Stimulated activated CD8-positive, alpha-beta memory T cell treated with anti-CD3 and anti-CD28 coated beads, Interleukin-12 subunit alpha, Interleukin-12 subunit beta, amount 100 ng/mL, for 24 hours (primary cell): ENCODE results near the gene CFAP54.
"Not testable (repeated sequence)": the region's sequence is repeated elsewhere in the genome, so short reads cannot be mapped to it uniquely, and the experiment has no call there.

Source experiments
- DNase-seq: peaks from one replicate; pipeline ENCODE4 v3.0.0-alpha.2; 2020; ENCODE audit errors: extremely low read depth

Gene CFAP54

DNA sequence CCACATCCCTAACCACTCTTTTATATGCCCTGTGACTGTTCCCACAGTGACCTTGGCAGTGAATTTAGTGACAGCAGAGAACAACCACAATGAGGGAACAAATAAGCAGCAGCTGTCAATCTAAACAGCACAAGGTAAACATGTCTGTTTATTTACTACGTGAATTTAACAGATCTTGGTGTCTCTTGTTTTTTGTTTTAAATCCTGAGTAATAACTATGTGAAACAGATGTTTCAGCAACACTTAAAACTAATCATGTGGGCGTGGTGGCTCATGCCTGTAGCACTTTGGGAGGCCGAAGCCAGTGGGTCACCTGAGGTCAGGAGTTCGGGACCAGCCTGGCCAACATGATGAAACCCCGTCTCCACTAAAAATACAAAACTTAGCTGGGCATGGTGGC, 17.0 kb upstream of the CFAP54 start:
- DNase-seq, result no peak

DNA sequence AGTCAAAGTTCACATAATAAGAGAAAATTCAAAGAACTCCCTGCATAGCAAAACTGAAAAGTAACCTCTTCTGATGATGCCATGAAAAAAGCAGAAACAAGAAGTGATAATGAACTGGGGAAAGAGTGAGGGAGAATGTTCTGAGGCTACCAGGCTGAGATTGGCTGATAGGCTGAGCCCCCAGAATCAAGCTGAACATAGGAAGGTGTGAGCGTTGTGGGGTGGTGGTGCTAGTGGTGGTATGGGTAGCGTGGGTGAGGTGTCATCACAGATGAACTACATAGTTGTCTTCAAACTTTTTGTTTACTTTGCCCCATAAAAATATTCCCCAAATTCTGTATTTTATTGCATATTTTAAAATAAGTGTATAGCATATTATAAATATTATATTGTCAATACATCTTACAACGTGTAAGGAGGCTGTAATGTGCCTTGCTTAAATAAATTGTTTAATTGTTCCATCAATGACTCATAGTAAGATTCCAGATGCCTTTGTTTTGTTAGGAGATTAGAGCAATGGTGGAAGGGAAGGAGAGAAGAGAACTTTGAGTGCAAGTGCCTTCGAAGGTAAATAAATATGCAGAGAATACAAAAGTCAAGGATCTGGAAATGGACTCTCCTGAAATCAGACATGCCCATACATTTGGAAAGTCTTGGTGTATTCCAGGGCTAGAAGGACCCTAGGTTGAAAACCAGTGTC, 15.8 kb upstream of the CFAP54 start:
- no peak for DNase-seq

DNA sequence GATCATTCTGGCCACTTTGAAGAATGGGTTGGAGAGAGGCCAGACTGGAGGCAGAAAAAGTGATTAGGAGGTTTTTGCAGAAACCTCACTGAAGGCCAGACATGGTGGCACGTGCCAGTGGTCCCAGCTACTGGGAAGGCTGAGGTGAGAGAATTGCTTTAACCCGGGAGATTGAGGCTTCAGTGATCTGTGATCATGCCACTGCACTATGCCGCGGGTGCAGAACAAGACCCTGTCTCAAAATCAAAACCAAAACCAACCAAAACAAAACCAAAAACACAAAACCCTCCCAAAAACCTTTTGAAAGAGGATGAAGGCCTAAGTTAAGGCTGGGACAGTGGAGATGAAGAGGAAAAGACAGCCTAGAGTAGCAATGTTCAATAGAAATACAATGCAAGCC, 15.2 kb upstream of the CFAP54 start:
- DNase-seq, result no peak

DNA sequence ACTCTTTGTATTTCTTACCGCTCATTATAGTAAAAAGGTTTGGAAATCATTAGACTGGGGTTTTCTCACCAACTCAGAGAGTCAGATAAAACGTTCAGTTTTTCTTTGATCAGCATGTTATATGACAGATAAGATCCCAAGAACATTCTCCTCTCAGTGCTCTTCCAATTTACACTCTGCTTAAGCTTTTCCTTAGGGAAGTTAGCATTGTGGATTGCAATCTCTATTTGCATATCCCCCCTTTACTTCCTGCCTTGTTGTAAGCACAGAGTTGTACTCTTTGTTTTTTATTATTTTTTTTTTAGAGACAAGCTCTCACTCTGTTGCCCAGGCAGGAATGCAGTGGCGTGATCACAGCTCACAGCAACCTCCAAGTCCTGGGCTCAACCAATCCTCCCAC, 11.4 kb upstream of the CFAP54 start:
- no peak for DNase-seq

DNA sequence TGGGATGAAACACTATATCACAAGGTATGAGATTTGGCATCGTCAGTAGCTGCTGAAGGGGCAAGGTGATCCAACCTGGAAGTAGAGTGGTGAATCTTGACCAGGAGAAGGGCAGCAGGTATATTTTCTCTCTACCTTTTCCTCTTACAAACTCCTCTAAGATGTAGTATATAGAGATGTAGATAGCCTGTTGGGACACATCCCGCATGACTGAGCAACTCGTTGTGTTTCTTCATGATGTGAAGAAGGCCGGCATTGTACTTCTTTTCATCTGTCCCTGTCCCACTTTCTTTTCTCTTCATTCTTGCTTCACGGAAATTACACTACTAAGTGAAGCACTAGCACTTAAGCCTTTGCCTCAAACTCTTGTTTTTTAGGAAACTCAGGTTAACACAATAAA, 7.3 kb upstream of the CFAP54 start:
- DNase-seq, result no peak

DNA sequence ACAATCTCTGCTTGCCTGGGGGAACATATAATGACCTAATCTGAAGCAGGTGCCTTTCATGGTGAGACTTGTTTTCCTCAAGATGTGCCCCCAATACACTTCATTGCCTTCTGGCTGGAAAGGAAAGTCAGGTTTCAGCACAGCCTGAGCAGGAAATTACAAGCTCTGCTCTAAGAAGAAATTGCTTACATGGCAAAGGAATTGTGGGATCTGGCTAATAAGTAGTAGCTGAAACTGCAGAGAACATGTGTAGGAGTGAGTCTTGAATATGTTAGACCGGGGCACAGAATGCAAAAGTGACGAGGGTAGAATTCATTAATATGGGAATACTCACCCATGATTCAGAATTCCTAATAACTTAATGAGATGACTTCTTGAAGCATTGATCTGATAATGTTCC, 6.3 kb upstream of the CFAP54 start:
- no peak for DNase-seq

DNA sequence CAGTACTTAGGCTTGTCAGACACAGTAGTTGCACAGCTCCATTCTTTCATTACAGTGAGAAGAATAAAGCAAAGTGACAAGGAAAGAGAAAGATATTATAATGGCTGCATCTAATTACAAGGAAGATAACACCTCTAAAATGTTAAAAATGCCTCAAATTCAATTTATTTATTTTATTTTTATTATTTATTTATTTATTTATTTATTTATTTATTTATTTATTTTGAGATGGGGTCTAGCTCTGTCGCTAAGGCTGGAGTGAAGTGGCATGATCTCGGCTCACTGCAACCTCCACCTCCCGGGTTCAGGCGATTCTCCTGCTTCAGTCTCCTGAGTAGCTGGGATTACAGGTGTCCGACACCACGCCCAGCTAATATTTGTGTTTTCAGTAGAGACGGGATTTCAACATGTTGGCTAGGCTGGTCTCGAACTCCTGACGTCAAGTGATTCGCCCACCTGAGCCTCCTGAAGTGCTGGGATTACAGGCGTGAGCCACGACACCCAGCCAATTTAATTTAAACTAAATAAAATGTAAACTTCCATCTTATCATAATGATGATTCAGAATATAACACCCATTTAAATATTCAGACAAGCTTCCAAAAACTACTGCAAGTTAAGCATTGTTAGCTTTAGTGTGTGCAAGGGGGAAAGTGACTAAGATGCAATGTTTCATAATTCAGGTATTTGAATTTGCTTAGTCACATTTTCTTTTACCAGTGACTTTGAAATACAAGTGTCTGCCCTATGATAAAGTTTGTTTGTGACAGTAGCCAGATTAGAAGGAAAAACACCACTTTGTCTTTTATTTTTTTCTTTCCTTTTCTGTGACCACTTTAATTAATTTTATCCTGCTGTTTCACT, 2.4 kb upstream of the CFAP54 start:
- no peak for DNase-seq

DNA sequence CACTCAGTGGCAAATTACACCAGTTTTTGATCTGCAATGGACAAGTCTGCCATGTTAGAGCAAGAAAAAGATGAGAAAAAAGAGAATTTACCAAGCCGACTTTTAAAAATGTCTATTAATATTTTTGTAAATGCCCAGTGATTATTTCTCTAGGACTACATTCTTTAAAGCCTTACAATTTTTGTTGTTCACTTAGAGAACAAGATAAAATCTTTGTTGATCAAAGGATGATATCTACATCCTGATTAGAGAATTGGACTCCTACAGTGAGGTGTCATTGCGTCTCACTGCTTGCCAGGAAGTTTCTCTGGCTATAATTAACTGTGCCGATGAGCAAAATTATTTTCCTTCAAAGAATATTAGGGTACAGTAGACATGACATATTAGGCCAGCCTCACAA, 1.7 kb upstream of the CFAP54 start:
- no peak for DNase-seq

DNA sequence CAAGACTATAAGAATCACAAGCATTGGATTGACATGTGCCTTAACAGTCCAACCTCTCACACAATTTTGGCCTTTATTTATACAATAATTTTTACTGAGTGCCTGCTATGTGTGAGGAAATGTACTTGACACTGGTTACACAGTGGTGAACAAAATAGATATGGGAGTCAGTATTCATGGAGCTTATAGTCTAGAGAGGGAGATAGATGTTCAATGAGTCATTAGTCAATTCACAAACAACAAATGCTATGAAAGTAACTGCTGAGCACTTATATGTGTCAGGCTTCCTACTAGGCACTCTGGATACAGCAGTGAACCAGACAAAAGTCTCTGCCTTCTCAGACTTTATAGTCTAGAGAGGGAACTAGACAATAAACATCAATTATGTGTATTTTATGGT, 3.7 kb downstream of the CFAP54 start:
- no peak for DNase-seq

DNA sequence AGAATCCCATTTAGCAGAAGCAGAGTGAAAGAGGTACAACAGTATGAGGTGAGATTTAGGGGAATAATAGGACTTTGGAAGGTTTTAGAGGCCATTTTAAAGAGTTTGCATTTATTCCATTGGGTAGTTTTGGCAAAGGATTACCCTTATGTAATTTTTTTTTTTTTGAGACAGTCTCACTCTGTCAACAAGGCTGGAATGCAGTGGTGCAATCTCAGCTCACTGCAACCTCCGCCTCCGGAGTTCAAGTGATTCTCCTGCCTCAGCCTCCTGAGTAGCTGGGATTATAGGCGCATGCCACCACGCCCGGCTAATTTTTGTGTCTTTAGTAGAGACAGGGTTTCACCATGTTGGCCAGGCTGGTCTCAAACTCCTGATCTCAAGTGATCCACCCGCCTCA, 4.8 kb downstream of the CFAP54 start:
- not testable (repeated sequence) for DNase-seq

DNA sequence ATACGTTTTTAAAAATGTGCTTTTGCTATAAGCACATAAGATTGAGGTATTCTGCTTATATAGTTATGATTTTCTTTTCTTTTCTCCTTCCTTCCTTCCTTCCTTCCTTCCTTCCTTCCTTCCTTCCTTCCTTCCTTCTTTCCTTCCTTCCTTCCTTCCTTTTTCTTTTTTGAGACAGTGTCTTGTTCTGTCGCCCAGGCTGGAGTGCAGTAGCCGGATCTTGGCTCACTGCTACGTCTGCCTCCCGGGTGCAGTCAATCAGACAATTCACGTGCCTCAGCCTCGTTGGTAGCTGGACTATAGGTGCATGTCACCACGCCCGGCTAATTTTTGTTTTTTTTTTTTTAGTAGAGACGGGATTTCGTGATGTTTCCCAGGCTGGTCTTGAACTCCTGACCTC, 5.8 kb downstream of the CFAP54 start:
- no peak for DNase-seq

DNA sequence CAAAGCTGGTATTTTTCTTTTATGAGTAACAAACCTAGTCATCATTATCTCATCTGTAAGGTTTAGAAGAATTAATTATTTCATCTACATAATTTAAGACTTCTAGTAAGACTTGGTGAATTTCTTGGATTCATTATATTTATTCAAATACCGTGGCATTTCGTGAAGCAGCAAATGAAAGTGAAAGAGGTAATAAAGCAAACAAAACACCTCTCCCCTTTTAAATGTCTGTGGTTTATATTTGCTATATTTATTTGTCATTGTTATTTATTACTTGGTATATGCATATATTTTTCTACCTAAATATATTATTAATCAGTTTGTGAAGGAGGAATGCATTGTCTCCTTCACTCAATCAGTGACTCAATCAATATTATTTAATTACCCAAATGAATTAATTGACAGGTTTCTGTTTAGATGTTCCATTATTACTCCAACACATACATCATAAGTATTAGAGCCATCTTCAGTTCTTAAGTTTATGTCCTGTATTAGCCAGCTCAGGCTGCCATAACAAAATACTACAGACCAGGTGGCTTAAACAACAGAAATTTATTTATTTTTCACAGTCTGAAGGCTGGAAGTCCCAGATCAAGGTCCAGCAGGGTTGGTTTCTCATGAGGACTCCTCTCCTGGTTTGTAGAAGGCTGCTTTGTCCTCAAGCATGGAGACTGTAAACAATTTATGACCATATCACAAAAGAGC, 6.6 kb downstream of the CFAP54 start:
- no peak for DNase-seq

DNA sequence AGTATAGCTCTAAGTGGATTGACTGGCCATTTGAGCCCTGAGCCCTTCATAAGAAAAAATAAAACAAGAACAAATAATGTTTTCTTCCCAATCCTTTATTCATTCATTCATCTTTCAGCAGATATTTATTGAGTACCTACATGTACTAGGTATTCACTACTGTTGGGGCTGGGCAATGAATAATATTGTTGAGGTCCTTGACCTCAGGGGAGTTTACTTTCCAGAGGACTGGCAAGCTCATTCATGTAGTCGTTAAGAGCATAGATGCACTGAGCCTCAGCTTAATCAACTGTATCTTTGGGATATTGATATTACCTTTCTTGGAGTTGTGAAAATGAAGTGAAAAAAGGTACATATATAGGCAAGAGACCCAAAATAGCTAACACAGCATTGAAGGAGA, 7.6 kb downstream of the CFAP54 start:
- DNase-seq, result no peak

DNA sequence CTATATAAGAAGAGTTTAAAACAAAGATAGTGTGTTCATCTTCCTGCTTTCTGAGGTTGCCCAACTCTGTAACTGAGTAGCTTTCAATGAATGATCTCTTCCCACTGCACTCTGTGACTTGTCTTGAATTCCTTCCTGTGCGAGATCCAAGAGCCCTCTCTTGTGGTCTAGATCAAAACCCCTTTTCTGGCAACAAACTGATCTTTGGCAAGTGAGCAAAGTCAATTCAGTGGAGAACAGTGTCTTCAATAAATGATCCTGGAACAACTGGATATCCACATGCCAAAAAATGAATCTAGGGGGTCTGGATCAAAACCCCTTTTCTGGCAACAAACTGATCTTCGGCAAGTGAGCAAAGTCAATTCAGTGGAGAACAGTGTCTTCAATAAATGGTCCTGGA, 8.5 kb downstream of the CFAP54 start:
- no peak for DNase-seq

DNA sequence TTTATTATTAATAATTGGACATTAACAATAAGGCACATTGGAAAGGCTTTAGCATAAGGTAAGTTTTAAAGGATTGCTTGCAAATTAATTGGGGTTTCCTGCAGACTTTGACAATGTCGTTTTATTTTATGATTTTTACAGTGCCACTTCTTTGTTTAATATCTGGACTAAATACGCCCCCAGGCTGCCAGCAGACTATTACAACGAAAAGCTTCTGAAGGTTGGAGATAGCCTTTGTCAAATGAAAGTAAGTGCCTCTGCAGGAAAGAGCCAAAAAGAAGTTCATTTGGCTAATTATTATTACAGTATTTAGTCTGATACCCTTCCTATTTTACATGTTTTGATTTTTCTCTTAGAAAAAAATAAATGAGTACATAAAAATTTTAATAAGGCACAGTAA, 11.3 kb downstream of the CFAP54 start:
- DNase-seq, result no peak

DNA sequence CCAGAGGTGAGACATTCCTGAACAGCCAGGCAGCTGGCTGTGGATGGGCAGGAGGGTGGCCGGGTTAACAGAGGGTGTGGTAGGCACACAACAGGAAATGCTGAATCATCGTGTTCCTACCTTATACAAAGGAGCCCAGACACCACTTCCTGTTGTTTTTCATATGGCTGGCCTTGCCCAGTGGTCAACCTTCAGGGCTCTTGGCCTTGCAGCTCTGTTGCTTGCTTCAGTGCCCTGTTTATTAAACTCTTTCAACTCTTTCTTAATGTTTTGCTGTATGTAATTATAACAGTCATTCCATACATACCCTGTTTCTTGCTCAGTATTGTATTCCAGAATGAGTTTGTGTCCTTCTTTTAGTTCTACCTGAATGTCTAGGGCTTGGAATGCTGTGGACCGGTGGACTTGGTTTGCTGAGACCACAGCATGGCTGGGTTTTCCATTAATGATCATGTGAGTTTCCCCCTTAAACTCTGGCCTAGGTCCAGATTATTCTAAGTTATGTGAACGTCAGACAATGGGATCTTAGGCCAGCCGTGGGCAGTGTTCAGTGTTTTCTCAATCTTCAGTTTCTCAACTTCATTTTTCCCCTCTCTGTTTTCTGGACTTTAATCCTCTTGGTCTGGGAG, 11.9 kb downstream of the CFAP54 start:
- DNase-seq, result no peak

DNA sequence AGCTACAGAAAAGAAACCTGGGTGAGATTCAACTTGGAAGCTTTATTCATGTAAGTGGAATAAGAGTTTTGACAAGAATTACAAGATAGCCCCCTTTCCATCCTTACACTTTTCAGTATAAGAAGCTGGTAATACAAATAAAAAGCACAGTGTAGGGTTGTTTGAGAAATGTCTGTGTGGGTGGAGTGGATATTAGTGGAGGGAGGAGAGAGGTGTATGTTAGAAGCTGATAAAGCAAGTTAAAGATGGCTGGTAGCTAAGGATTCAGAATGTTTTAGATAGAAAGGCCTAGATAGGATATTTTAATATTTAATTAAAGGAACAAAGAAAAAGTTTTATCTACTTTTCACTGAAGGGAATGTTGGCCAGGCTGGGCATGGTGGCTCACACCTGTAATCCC, 12.5 kb downstream of the CFAP54 start:
- no peak for DNase-seq

DNA sequence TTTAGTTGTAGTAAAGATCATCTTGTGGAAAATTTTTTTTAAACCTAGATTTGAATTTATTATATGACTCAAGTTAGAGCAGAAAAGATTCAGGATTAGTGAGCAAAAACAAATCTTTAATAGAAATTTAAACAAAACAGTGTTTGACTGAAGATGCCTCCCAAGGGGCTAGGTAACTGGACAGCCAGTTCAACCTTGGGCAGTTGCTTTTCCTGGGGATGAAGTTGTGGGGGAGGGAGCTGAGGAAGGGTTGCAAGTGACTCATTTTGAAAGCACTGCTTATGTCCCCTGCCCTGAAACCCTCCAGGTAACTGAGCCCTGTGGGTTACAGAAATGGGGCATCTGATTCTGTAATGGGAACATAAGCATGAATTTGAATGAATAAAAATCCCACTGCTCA, 13.1 kb downstream of the CFAP54 start:
- DNase-seq, result no peak

DNA sequence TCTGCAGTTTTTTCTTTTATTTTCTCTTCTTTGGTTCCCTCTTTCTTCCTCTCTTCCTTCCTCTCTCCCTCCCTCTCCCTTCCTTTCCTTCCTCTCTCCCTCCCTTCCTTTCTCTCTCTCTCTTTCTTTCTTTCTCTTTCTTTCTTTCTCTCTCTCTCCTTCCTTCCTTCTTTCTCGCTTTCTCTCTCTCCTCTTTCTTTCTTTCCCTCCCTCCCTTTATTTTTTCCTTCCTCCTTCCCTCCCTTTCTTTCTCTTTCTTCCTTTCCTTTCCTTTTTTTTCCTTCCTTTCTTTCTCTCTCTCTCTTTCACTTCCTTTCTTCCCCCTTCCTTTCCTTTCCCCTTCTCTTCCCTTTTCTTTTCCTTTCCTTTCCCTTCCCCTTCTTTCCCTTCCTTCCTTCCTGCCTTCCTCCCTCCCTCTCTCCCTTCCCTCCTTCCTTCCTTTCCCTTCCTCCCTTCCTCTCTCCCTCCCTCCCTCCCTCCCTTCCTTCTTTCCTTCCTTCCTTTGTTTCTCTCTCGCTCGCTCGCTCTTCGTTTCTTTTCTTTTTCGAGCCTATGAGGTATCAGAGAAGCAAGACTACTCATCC, 13.7 kb downstream of the CFAP54 start:
- no peak for DNase-seq

DNA sequence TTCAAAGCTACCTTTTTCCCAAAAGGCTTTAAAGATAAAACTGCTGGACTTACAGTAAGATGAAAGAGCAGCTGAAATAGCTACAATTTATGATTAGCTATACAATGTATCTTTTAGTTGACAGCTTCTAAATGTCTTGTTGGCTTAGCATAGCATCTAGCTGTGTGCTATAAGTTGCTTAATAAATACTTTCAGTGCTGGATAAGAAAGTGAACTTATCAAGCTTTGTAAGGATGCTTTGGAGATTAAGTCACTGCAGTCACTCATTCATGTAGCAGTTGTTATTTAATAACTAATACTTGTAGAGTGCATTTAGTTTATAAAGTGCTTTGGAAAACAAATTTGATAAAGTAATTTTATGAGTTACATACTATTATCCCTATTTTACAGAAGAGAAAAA, 14.6 kb downstream of the CFAP54 start:
- no peak for DNase-seq

DNA sequence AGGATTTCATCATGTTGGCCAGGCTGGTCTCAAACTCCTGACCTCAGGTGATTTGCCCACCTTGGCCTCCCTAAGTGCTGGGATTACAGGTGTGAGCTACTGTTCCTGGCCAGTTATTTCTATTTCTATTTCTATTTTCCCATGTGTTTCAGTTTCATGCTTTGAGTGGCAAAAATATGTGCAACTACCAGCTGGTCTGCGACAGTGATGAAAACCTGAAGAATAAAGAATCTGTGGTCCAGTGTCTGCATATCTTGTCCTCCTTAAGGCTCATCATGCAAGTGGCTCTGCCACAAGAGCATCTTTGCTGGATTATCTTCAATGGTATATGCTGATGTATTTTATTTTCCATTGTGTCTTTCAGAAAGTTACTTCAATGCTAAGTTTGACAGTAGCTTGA, 17.4 kb downstream of the CFAP54 start:
- no peak for DNase-seq

DNA sequence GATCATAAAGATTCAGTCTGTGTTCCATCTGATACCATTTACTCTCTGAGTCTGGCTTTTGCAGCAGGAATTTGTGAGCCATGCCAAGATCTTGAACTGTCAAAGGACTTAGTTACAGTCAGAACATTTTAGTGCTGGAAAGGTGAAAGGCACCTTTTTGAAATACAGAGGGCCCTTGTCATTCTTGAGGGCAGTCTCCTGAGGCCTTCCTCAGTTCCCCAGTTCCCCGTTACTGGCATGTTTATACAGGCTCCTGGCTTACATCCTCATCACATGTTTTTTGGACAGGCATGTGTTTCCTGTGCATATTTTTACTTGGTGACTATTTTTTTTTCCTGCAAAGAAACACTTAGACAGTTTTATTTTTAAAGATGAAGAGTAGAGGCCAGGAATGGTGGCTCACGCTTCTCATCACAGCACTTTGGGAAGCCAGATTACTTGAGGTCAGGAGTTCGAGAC, 21.0 kb downstream of the CFAP54 start:
- DNase-seq, result no peak
